Liver (tissue), 9 donors: ENCODE measurements around the gene MCF2L. TPM values are rescaled to one million over a fixed set of nuclear protein-coding genes. Genes with fewer than 3 reads are reported as not detected.

Experiments
- DNase-seq: peaks from one replicate; pipeline ENCODE4 v3.0.0-alpha.2; 2017; ENCODE audit warnings: low spot score
- H3K27ac ChIP-seq, 2 donors: one replicate each; pipeline ENCODE4 v1.7.0; 2013; ENCODE audit warnings: inconsistent platforms in 2 of 2, low read length in 2 of 2, control low read depth in 1 of 2, low read depth in 1 of 2, mild to moderate bottlenecking in 1 of 2
- H3K27me3 ChIP-seq, 4 donors: one replicate each; pipeline versions ENCODE4 v1.6.1 to v1.7.0; 2013; ENCODE audit warnings: low read length in 3 of 4, inconsistent platforms in 1 of 4, mild to moderate bottlenecking in 1 of 4, moderate library complexity in 1 of 4; ENCODE audit not compliant: control insufficient read depth in 4 of 4, insufficient read depth in 4 of 4
- H3K36me3 ChIP-seq, 4 donors: one replicate each; pipeline versions ENCODE4 v1.6.1 to v1.7.0; 2013; ENCODE audit warnings: low read length in 3 of 4, mild to moderate bottlenecking in 3 of 4, low read depth in 1 of 4, moderate library complexity in 1 of 4; ENCODE audit not compliant: control insufficient read depth in 4 of 4, insufficient read depth in 3 of 4
- H3K4me1 ChIP-seq, 4 donors: one replicate each; pipeline versions ENCODE4 v1.6.1 to v1.7.0; 2013; ENCODE audit warnings: low read length in 3 of 4, mild to moderate bottlenecking in 3 of 4, moderate library complexity in 1 of 4; ENCODE audit not compliant: control insufficient read depth in 4 of 4, insufficient read depth in 4 of 4
- H3K4me3 ChIP-seq, 3 donors: one replicate each; pipeline versions ENCODE4 v1.6.1 to v1.7.0; 2013; ENCODE audit warnings: low read length in 3 of 3, control low read depth in 1 of 3, low read depth in 1 of 3, mild to moderate bottlenecking in 1 of 3
- H3K9ac ChIP-seq, 2 donors: one replicate each; pipeline ENCODE4 v1.7.0; 2013; ENCODE audit warnings: low read length in 2 of 2, mild to moderate bottlenecking in 2 of 2, moderate library complexity in 2 of 2, control low read depth in 1 of 2, low read depth in 1 of 2
- H3K9me3 ChIP-seq, 4 donors: one replicate each; pipeline versions ENCODE4 v1.6.1 to v1.7.0; 2013; ENCODE audit warnings: low read length in 3 of 4; ENCODE audit not compliant: control insufficient read depth in 4 of 4
- EGR1 ChIP-seq, 2 donors: IDR thresholded peaks; 2 replicates each; pipeline ENCODE4 v1.6.1; 2016 to 2018; ENCODE audit warnings: antibody characterized with exemption in 2 of 2, low read depth in 2 of 2
- FOXA1 ChIP-seq: IDR thresholded peaks from 2 replicates; pipeline ENCODE4 v1.6.1; 2016; ENCODE audit warnings: antibody characterized with exemption
- HNF4A ChIP-seq, 2 donors: conservative IDR thresholded peaks; 2 replicates each; pipeline ENCODE4 v1.6.1; 2016; ENCODE audit warnings: antibody characterized with exemption in 2 of 2, mild to moderate bottlenecking in 2 of 2
- HNF4G ChIP-seq: IDR thresholded peaks from 2 replicates; pipeline ENCODE4 v1.6.1; 2016; ENCODE audit warnings: antibody characterized with exemption
- JUND ChIP-seq, 2 donors: IDR thresholded peaks; 2 replicates each; pipeline ENCODE4 v1.6.1; 2016; ENCODE audit warnings: antibody characterized with exemption in 2 of 2
- RAD21 ChIP-seq, 2 donors: IDR thresholded peaks; 2 replicates each; pipeline ENCODE4 v1.6.1; 2016; ENCODE audit warnings: antibody characterized with exemption in 2 of 2, mild to moderate bottlenecking in 2 of 2
- SP1 ChIP-seq: IDR thresholded peaks from 2 replicates; pipeline ENCODE4 v1.6.1; 2018; ENCODE audit warnings: antibody characterized with exemption, mild to moderate bottlenecking
- TAF1 ChIP-seq: conservative IDR thresholded peaks from 2 replicates; pipeline ENCODE4 v1.6.1; 2016; ENCODE audit warnings: antibody characterized with exemption, mild to moderate bottlenecking
- YY1 ChIP-seq: IDR thresholded peaks from 2 replicates; pipeline ENCODE4 v1.6.1; 2016; ENCODE audit warnings: antibody characterized with exemption, mild to moderate bottlenecking
- WGBS: extraction: QIAGEN DNeasy Blood & Tissue Kit; methylation state at CpG from one replicate; pipeline ENCODE4 v1.1.7; 2013; 5-methylcytosine and 5-hydroxymethylcytosine counted together
- polyA plus RNA-seq, 2 donors: library from polyadenylated mRNA; stranded (reverse) in 1 of 2; unstranded in 1 of 2; fragments of 200-250 nt in 1 of 2; fragments of >200 nt in 1 of 2; fragmentation: Nextera tagmentation in 1 of 2; extraction: Ambion mirVana in 1 of 2; gene quantifications; one replicate each; pipeline versions ENCODE4 v1.2.1 to v1.2.3, GENCODE V29; 2013 to 2015
- total RNA-seq, 2 donors: library from RNA; depleted of rRNA; stranded (reverse); fragments of >200 nt; gene quantifications; one replicate each; pipeline ENCODE4 v1.2.3, GENCODE V29; 2014
- TF ChIP-seq, protein P1 (sequence below): IDR thresholded peaks from 2 replicates; pipeline ENCODE4 v1.6.1; 2016; ENCODE audit warnings: antibody characterized with exemption
- TF ChIP-seq, protein P2 (sequence below): fragments of 150-350 bp; IDR thresholded peaks from 2 replicates; pipeline ENCODE4 v1.5.1; 2017; ENCODE audit warnings: improper control_type of control experiment, low read depth, low read length; ENCODE audit not compliant: missing input control
- TF ChIP-seq, protein P3 (sequence below): IDR thresholded peaks from 2 replicates; pipeline ENCODE4 v1.6.1; 2016; ENCODE audit warnings: antibody characterized with exemption
- TF ChIP-seq, protein P4 (sequence below): IDR thresholded peaks from 2 replicates; pipeline ENCODE4 v1.6.1; 2016; ENCODE audit warnings: antibody characterized with exemption
- TF ChIP-seq, protein P5 (sequence below): IDR thresholded peaks from 2 replicates; pipeline ENCODE4 v1.6.1; 2016; ENCODE audit warnings: antibody characterized with exemption, mild to moderate bottlenecking
- donor health status: healthy.
- donor health status: healthy.
- donor health status: healthy.
- donor health status: healthy.
- donor health status: healthy.

MCF2L gene
- total and polyA plus RNA-seq, 4 donors, result 2.9 to 12.8 (median 7.1) TPM

GRCh38 chr13:112981451-112981850 lies 12.4 kb downstream of the MCF2L start (continued):
- TF ChIP-seq, protein P1, sequence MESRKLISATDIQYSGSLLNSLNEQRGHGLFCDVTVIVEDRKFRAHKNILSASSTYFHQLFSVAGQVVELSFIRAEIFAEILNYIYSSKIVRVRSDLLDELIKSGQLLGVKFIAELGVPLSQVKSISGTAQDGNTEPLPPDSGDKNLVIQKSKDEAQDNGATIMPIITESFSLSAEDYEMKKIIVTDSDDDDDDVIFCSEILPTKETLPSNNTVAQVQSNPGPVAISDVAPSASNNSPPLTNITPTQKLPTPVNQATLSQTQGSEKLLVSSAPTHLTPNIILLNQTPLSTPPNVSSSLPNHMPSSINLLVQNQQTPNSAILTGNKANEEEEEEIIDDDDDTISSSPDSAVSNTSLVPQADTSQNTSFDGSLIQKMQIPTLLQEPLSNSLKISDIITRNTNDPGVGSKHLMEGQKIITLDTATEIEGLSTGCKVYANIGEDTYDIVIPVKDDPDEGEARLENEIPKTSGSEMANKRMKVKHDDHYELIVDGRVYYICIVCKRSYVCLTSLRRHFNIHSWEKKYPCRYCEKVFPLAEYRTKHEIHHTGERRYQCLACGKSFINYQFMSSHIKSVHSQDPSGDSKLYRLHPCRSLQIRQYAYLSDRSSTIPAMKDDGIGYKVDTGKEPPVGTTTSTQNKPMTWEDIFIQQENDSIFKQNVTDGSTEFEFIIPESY, result no peak
- TF ChIP-seq RAD21 (IDR thresholded peaks at IDR 0.05) (no peak), YY1 (no peak), HNF4A (conservative IDR thresholded peaks at IDR 0.05) (no peak)
- TF ChIP-seq, protein P2, sequence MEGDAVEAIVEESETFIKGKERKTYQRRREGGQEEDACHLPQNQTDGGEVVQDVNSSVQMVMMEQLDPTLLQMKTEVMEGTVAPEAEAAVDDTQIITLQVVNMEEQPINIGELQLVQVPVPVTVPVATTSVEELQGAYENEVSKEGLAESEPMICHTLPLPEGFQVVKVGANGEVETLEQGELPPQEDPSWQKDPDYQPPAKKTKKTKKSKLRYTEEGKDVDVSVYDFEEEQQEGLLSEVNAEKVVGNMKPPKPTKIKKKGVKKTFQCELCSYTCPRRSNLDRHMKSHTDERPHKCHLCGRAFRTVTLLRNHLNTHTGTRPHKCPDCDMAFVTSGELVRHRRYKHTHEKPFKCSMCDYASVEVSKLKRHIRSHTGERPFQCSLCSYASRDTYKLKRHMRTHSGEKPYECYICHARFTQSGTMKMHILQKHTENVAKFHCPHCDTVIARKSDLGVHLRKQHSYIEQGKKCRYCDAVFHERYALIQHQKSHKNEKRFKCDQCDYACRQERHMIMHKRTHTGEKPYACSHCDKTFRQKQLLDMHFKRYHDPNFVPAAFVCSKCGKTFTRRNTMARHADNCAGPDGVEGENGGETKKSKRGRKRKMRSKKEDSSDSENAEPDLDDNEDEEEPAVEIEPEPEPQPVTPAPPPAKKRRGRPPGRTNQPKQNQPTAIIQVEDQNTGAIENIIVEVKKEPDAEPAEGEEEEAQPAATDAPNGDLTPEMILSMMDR, result no peak

GRCh38 chr13:112982281-112983041 lies 13.4 kb downstream of the MCF2L start:
- 91% methylated on average over 33 of the region's 33 CpGs for WGBS
- H3K4me1 ChIP-seq, result peaks cover 0 to 19% (median 14%) of the 10 kb centered on the region in 4 donors
- no peak overlapping the region for H3K27ac ChIP-seq
- DNase-seq, result no peak
- TF ChIP-seq HNF4G, result no peak
- no peak for TF ChIP-seq YY1
- no peak for TF ChIP-seq EGR1 (IDR thresholded peaks at IDR 0.05; ENCODE audit: low read depth in 2 of 2)
- TF ChIP-seq, protein P3, sequence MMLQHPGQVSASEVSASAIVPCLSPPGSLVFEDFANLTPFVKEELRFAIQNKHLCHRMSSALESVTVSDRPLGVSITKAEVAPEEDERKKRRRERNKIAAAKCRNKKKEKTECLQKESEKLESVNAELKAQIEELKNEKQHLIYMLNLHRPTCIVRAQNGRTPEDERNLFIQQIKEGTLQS, result no peak
- no peak for TF ChIP-seq FOXA1
- TF ChIP-seq, protein P1, result no peak
- TF ChIP-seq RAD21 (IDR thresholded peaks at IDR 0.05), result no peak
- TF ChIP-seq TAF1, result no peak
- TF ChIP-seq, protein P4, sequence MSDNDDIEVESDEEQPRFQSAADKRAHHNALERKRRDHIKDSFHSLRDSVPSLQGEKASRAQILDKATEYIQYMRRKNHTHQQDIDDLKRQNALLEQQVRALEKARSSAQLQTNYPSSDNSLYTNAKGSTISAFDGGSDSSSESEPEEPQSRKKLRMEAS, result no peak
- no peak for TF ChIP-seq JUND (IDR thresholded peaks at IDR 0.05)
- TF ChIP-seq, protein P2, result no peak
- TF ChIP-seq SP1, result no peak
- TF ChIP-seq, protein P5, sequence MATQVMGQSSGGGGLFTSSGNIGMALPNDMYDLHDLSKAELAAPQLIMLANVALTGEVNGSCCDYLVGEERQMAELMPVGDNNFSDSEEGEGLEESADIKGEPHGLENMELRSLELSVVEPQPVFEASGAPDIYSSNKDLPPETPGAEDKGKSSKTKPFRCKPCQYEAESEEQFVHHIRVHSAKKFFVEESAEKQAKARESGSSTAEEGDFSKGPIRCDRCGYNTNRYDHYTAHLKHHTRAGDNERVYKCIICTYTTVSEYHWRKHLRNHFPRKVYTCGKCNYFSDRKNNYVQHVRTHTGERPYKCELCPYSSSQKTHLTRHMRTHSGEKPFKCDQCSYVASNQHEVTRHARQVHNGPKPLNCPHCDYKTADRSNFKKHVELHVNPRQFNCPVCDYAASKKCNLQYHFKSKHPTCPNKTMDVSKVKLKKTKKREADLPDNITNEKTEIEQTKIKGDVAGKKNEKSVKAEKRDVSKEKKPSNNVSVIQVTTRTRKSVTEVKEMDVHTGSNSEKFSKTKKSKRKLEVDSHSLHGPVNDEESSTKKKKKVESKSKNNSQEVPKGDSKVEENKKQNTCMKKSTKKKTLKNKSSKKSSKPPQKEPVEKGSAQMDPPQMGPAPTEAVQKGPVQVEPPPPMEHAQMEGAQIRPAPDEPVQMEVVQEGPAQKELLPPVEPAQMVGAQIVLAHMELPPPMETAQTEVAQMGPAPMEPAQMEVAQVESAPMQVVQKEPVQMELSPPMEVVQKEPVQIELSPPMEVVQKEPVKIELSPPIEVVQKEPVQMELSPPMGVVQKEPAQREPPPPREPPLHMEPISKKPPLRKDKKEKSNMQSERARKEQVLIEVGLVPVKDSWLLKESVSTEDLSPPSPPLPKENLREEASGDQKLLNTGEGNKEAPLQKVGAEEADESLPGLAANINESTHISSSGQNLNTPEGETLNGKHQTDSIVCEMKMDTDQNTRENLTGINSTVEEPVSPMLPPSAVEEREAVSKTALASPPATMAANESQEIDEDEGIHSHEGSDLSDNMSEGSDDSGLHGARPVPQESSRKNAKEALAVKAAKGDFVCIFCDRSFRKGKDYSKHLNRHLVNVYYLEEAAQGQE, result no peak
- no peaks in the 10 kb centered on the region for H3K9me3 ChIP-seq
- no peak overlapping the region for H3K4me3 ChIP-seq
- H3K36me3 ChIP-seq, result no peaks in the 10 kb centered on the region
- H3K27me3 ChIP-seq, result no peaks in the 10 kb centered on the region
- H3K9ac ChIP-seq, result no peak overlapping the region
